ENCODE measurements around the gene CRACR2A. TPM values are rescaled to one million over a fixed set of nuclear protein-coding genes. Genes with fewer than 3 reads are reported as not detected.

The CRACR2A gene
- total and polyA plus RNA-seq, 2 of the 4 experiments (the other 2 are of a cell fraction) = 0.54 to 0.60 TPM

GRCh38 chr12:3713483-3713882, 39.4 kb downstream of the CRACR2A start:
- H2AFZ ChIP-seq (replicated peaks; ENCODE audit: low read length, poor library complexity) = no peak overlapping the region
- DNase-seq = no peak
- POLR2A ChIA-PET (ENCODE audit: unreplicated experiment) = no interaction called here
- intact Hi-C loops (cut with micrococcal nuclease) = no loop called here
- H3K27ac ChIP-seq (ENCODE audit: insufficient read depth, low read length) = no peak overlapping the region
- H3K23ac ChIP-seq (ENCODE audit: low read depth, low read length) = no peak overlapping the region
- TF ChIP-seq RAD21 (IDR thresholded peaks at IDR 0.05; ENCODE audit: low read length) (no peak), ELK1 (IDR thresholded peaks at IDR 0.05; ENCODE audit: borderline replicate concordance, low read depth, low read length) (no peak), RCOR1 (IDR thresholded peaks at IDR 0.05; ENCODE audit: insufficient replicate concordance, low read length) (no peak), SMC3 (IDR thresholded peaks at IDR 0.05; ENCODE audit: low read depth, low read length) (no peak), POLR2A (IDR thresholded peaks at IDR 0.05; ENCODE audit: low read depth, low read length) (no peak), NFE2L2 (IDR thresholded peaks at IDR 0.05; ENCODE audit: low read depth, low read length) (no peak), USF2 (IDR thresholded peaks at IDR 0.05; ENCODE audit: low read depth, low read length) (no peak), FOS (IDR thresholded peaks at IDR 0.05; ENCODE audit: low read depth, low read length) (no peak), CEBPB (IDR thresholded peaks at IDR 0.05; ENCODE audit: low read depth, low read length) (no peak)
- H4K20me1 ChIP-seq (ENCODE audit: insufficient read depth, low read length) = no peaks in the 10 kb centered on the region
- peaks cover 10% of the 10 kb centered on the region for H3K27me3 ChIP-seq (ENCODE audit: control insufficient read depth, insufficient read depth, low read length)
- no peaks in the 10 kb centered on the region for H3K9me3 ChIP-seq (ENCODE audit: control insufficient read depth, insufficient read depth, low read length)
- no peak overlapping the region for H2BK120ac ChIP-seq (ENCODE audit: low read depth, low read length)
- H3K36me3 ChIP-seq (ENCODE audit: control insufficient read depth, insufficient read depth, low read length) = no peaks in the 10 kb centered on the region
- no peak overlapping the region for H3K9ac ChIP-seq (ENCODE audit: low read depth, low read length)
- no peak overlapping the region for H3K4ac ChIP-seq (ENCODE audit: low read depth, low read length)
- WGBS, 2 experiments (ENCODE audit: extremely low coverage in 2 of 2, insufficient read length in 1 of 2) = 0% methylated on average over 1 of the region's 4 CpGs; no CpG with 5 or more reads in 1 of the 2 experiments
- dilution Hi-C loops (cut with HindIII; ENCODE audit: low sequenced_read_pairs, unreplicated experiment) = no loop called here
- H4K8ac ChIP-seq (ENCODE audit: low read depth in 2 of 2, low read length in 2 of 2) = no peak overlapping the region
- H3K14ac ChIP-seq (replicated peaks; ENCODE audit: low read depth, low read length) = no peak overlapping the region
- CTCF ChIA-PET = interaction anchor here (1.0 kb wide), 1 partner anchor 414 kb away, joined by 3 read pairs; no protein-coding TSS in a partner anchor
- H3K4me1 ChIP-seq (ENCODE audit: control insufficient read depth, insufficient read depth, low read length) = no peaks in the 10 kb centered on the region
- no peak overlapping the region for H2AK9ac ChIP-seq (replicated peaks; ENCODE audit: low read depth, low read length, poor library complexity)
- H3K56ac ChIP-seq (ENCODE audit: extremely low read depth, insufficient read depth, low read length) = no peak overlapping the region
- no peak overlapping the region for H4K5ac ChIP-seq (ENCODE audit: low read depth, low read length)
- H2BK15ac ChIP-seq (ENCODE audit: low read depth, low read length) = no peak overlapping the region
- no peak overlapping the region for H3K4me2 ChIP-seq (ENCODE audit: low read depth, low read length)
- no peaks in the 10 kb centered on the region for H3K79me1 ChIP-seq (ENCODE audit: low read depth in 1 of 2, low read length in 2 of 2)
- H2BK20ac ChIP-seq (ENCODE audit: low read depth, low read length) = no peak overlapping the region
- in situ Hi-C loops (cut with MboI; ENCODE audit: low sequenced_read_pairs) = no loop called here
- BruUV-seq (replicated peaks) = no TSS peak
- no peak overlapping the region for H3K18ac ChIP-seq (ENCODE audit: low read depth, low read length)
- H4K91ac ChIP-seq (ENCODE audit: insufficient read depth, low read depth, low read length) = no peak overlapping the region
- H2BK5ac ChIP-seq (ENCODE audit: low read depth, low read length, poor library complexity, severe bottlenecking) = no peak overlapping the region
- no peak overlapping the region for H3K4me3 ChIP-seq (ENCODE audit: insufficient read depth, low read depth, low read length)
- no peak overlapping the region for H2AK5ac ChIP-seq (ENCODE audit: low read depth, low read length)
- no peaks in the 10 kb centered on the region for H3K9me1 ChIP-seq (ENCODE audit: insufficient read depth, low read length)
- no peak for ATAC-seq (ENCODE audit: low read depth)

Data from IMR-90 (cell line).